22Rv1 (cell line): ENCODE data around the gene TMED4.

Experiments
- H3K27ac ChIP-seq: fragments of 450-650 bp; 2 replicates; pipeline ENCODE4 v1.5.1; 2017
- ZFX ChIP-seq: fragments of 450-650 bp; IDR thresholded peaks from 2 replicates; pipeline ENCODE4 v1.6.1; 2017; ENCODE audit warnings: antibody characterized with exemption, borderline replicate concordance
- TF ChIP-seq, protein P1 (sequence below): fragments of 450-650 bp; IDR thresholded peaks from 2 replicates; pipeline ENCODE4 v1.5.1; 2017; ENCODE audit warnings: mild to moderate bottlenecking

The TMED4 gene

DNA sequence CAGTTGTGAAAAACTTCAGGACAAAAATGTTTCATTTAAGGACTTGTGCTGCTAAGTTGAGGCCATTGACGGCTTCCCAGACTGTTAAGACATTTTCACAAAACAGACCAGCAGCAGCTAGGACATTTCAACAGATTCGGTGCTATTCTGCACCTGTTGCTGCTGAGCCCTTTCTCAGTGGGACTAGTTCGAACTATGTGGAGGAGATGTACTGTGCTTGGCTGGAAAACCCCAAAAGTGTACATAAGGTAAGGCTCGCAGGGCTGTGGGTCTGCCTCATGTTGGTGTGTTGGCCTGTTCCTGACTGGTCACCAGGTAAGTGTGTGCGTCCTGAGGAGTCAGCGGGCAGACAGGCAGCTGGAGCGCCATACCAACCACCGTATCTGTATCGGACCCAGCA, 42.3 kb upstream of the TMED4 start:
- TF ChIP-seq ZFX: no peak
- TF ChIP-seq, protein P1, sequence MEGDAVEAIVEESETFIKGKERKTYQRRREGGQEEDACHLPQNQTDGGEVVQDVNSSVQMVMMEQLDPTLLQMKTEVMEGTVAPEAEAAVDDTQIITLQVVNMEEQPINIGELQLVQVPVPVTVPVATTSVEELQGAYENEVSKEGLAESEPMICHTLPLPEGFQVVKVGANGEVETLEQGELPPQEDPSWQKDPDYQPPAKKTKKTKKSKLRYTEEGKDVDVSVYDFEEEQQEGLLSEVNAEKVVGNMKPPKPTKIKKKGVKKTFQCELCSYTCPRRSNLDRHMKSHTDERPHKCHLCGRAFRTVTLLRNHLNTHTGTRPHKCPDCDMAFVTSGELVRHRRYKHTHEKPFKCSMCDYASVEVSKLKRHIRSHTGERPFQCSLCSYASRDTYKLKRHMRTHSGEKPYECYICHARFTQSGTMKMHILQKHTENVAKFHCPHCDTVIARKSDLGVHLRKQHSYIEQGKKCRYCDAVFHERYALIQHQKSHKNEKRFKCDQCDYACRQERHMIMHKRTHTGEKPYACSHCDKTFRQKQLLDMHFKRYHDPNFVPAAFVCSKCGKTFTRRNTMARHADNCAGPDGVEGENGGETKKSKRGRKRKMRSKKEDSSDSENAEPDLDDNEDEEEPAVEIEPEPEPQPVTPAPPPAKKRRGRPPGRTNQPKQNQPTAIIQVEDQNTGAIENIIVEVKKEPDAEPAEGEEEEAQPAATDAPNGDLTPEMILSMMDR: no peak
- H3K27ac ChIP-seq: no peak overlapping the region

DNA sequence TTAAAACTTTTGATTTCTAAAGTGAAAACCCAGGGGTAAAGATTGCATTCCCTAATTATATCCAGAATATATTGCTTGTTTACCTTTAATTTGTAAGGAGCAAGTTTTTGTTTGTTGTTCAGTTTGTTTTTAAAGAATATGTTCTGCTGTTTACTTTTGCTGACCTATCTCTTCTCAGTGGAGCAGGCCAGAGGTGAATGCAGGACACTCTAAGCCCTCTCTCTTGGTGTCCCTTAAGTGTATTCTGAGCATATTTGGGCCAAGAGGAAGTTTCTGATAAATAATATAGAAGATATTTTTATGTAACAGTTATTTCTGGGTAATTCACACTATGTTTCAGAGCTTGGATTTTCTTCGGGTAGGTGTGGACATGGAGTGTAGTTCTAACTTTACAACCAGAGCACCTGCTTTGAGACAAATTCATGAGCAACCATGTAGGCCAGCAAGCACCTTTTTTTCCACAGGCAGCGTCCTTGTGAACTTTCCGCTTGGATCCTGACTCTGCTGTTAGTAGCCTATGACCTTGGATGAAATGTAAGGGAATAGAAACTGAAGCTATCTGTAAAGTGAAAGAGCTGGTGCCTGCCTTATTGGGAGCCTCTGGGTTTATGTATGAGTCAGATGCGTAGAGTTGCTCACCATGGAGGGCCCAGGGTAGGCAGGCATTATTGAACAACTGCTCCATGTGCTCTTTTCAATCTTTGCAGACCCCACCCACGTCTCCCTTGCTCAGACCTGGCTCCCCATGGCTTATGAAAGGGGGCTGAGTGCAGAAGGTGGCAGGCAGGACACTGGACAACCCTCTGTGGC, 40.5 kb upstream of the TMED4 start:
- H3K27ac ChIP-seq: peak overlapping the region; percentile 36
- TF ChIP-seq ZFX: no peak
- TF ChIP-seq, protein P1: no peak

- TF ChIP-seq, protein P1: no peak
- TF ChIP-seq ZFX: no peak
- H3K27ac ChIP-seq: peak overlapping the region; percentile 36; the same call in 1 of the 2 replicates
Observed at GRCh38 chr7:44621750-44622103, 39.7 kb upstream of the TMED4 start.

GRCh38 chr7:44621034-44621749, 39.2 kb upstream of the TMED4 start:
- H3K27ac ChIP-seq: no peak overlapping the region
- TF ChIP-seq, protein P1: no peak
- no peak for TF ChIP-seq ZFX

- TF ChIP-seq, protein P1: no peak
- no peak for TF ChIP-seq ZFX
- H3K27ac ChIP-seq: no peak overlapping the region
Observed at GRCh38 chr7:44618753-44619152, 36.7 kb upstream of the TMED4 start.

- no peak overlapping the region for H3K27ac ChIP-seq
- TF ChIP-seq, protein P1: no peak
- TF ChIP-seq ZFX: no peak
Observed at GRCh38 chr7:44618045-44618444, 36.0 kb upstream of the TMED4 start.

DNA sequence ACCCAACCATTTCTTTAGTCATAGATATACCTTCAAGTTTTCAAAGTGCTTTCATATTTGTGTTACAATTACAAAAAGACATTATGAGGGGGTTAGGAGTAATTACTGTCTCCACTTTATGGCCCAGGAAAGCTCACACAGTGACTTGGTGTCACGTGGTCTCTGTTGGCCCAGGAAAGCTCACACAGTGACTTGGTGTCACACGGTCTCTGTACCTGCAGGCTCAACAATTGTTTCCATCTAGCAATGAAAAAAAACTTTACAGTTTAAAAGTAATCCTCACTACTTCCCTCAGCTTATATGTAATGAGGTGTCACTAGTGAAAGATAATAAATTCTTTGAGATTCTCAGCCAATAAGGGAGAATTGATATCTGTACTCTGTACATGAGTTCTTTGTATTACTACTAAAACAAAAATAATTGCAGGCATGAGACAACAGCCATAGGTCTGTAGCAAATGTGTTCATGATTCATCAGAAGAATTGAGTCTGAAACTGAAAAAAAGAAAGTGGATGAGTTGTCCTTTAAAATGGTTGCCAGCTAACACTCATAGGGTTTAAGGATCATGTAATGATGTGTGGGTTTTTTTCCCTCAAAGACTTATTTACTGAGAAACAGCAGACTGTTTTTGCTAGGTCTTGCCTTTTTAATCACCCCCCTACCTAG, 35.3 kb upstream of the TMED4 start:
- no peak overlapping the region for H3K27ac ChIP-seq
- no peak for TF ChIP-seq ZFX
- TF ChIP-seq, protein P1: no peak
